HG03025 (cell line): Measurements from ENCODE around the gene CDK4.
"Not testable (repeated sequence)": the region's sequence is repeated elsewhere in the genome, so short reads cannot be mapped to it uniquely, and the experiment has no call there.

Source experiments
- ATAC-seq: cut with Tn5 transposase; IDR thresholded peaks from one replicate; pipeline ENCODE4 v1.9.1; 2021; ENCODE audit warnings: mild to moderate bottlenecking, moderate library complexity; ENCODE audit not compliant: unreplicated experiment, low FRiP score

Gene CDK4

GRCh38 chr12:57727758-57728395 lies 24.2 kb downstream of the CDK4 start:
- no peak for ATAC-seq

GRCh38 chr12:57726884-57727757 lies 25.0 kb downstream of the CDK4 start:
- ATAC-seq, result peak; percentile 6

GRCh38 chr12:57726151-57726883 lies 25.8 kb downstream of the CDK4 start:
- ATAC-seq, result peak; percentile 54

GRCh38 chr12:57725851-57726150 lies 26.3 kb downstream of the CDK4 start:
- ATAC-seq, result no peak

GRCh38 chr12:57724936-57725740 lies 27.0 kb downstream of the CDK4 start:
- ATAC-seq, result no peak

- ATAC-seq, result no peak
These were observed 27.8 kb downstream of the CDK4 start for GRCh38 chr12:57724003-57724935.

GRCh38 chr12:57723630-57723962 lies 28.5 kb downstream of the CDK4 start:
- no peak for ATAC-seq

GRCh38 chr12:57722716-57723629 lies 29.1 kb downstream of the CDK4 start:
- ATAC-seq, result no peak

- not testable (repeated sequence) for ATAC-seq
These were observed 30.1 kb downstream of the CDK4 start for GRCh38 chr12:57721846-57722608.

GRCh38 chr12:57720606-57721595 lies 31.2 kb downstream of the CDK4 start:
- no peak for ATAC-seq

- ATAC-seq, result no peak
These were observed 32.1 kb downstream of the CDK4 start for GRCh38 chr12:57719777-57720605.

GRCh38 chr12:57718641-57719528 lies 33.2 kb downstream of the CDK4 start:
- no peak for ATAC-seq

GRCh38 chr12:57717846-57718640 lies 34.1 kb downstream of the CDK4 start:
- no peak for ATAC-seq

GRCh38 chr12:57717131-57717530 lies 35.0 kb downstream of the CDK4 start:
- ATAC-seq, result no peak
